GM12878 (cell line): ENCODE results near the gene NEXN.

Experiments
- ATF3 ChIP-seq: IDR thresholded peaks from 2 replicates; pipeline ENCODE4 v1.6.1; 2011; ENCODE audit warnings: low read depth, mild to moderate bottlenecking, low read length, moderate library complexity, borderline replicate concordance; ENCODE audit errors: extremely low read depth
- CEBPZ ChIP-seq: fragments of 150-350 bp; IDR thresholded peaks from 2 replicates; pipeline ENCODE4 v1.6.1; 2016; ENCODE audit warnings: low read depth, low read length
- HCFC1 ChIP-seq: fragments of 150-350 bp; IDR thresholded peaks from 2 replicates; pipeline ENCODE4 v1.6.1; 2014; ENCODE audit warnings: low read length
- NBN ChIP-seq: fragments of 450-650 bp; IDR thresholded peaks from 2 replicates; pipeline ENCODE4 v1.6.1; 2016
- NRF1 ChIP-seq: conservative IDR thresholded peaks from 2 replicates; pipeline ENCODE4 v1.6.1; 2011; ENCODE audit warnings: mild to moderate bottlenecking, low read depth, low read length, improper control_type of control experiment
- POLR2AphosphoS5 ChIP-seq: IDR thresholded peaks from 2 replicates; pipeline ENCODE4 v1.6.1; 2011; ENCODE audit warnings: mild to moderate bottlenecking, low read length, inconsistent platforms
- TCF7 ChIP-seq: IDR thresholded peaks from 2 replicates; pipeline ENCODE4 v1.6.1; 2014; ENCODE audit warnings: antibody characterized with exemption, borderline replicate concordance
- USF2 ChIP-seq: IDR thresholded peaks from 2 replicates; pipeline ENCODE4 v1.6.1; 2011; ENCODE audit warnings: low read depth, low read length, improper control_type of control experiment, borderline replicate concordance
- TF ChIP-seq, protein P1 (sequence below), 3 experiments: IDR thresholded peaks in 2 of 3; conservative IDR thresholded peaks in 1 of 3; 2 replicates each; pipeline ENCODE4 v1.5.1; 2011; ENCODE audit warnings: low read depth in 3 of 3, low read length in 3 of 3, mild to moderate bottlenecking in 3 of 3, control low read depth in 2 of 3, moderate library complexity in 2 of 3, inconsistent platforms in 1 of 3, mixed read lengths in 1 of 3; ENCODE audit not compliant: control insufficient read depth in 2 of 3, insufficient read depth in 1 of 3; ENCODE audit errors: extremely low read depth in 1 of 3
- TF ChIP-seq, protein P2 (sequence below): IDR thresholded peaks from 2 replicates; pipeline ENCODE4 v1.6.1; 2012; ENCODE audit warnings: low read depth, low read length, improper control_type of control experiment

DNA sequence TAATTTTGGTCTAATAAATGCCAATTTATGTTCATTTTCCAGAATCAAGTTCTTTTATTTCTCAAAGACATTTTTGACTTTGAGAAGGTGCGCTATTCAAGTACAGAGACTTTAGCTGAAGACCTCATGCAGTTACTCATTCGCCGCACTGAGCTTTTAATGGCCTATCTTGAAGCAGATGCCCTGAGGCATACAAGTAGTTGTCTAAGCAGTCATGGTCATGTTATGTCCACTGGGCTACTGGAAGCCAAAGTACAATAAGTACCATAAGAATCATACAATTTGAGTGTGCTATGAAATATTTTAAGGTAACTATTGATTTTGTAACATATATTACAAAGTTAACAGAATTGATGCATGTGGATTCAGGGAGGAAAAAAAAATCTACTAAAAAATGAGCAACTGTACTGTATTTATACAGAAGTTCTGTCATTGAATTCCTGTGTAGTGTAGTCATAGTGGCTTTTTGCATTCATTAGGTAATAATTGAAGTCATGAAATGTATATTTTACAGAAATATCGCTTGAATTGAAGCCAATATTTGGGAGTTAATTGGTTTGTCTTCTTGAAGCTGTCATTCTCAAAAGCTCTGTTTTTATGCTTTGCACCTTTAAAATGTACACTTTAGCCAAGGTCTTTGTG lies 13.5 kb upstream of the NEXN start:
- TF ChIP-seq, protein P1, sequence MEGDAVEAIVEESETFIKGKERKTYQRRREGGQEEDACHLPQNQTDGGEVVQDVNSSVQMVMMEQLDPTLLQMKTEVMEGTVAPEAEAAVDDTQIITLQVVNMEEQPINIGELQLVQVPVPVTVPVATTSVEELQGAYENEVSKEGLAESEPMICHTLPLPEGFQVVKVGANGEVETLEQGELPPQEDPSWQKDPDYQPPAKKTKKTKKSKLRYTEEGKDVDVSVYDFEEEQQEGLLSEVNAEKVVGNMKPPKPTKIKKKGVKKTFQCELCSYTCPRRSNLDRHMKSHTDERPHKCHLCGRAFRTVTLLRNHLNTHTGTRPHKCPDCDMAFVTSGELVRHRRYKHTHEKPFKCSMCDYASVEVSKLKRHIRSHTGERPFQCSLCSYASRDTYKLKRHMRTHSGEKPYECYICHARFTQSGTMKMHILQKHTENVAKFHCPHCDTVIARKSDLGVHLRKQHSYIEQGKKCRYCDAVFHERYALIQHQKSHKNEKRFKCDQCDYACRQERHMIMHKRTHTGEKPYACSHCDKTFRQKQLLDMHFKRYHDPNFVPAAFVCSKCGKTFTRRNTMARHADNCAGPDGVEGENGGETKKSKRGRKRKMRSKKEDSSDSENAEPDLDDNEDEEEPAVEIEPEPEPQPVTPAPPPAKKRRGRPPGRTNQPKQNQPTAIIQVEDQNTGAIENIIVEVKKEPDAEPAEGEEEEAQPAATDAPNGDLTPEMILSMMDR (IDR thresholded peaks at IDR 0.05 in 2 of 3, conservative IDR thresholded peaks at IDR 0.05 in 1 of 3; ENCODE audit: control insufficient read depth in 2 of 3, extremely low read depth in 1 of 3, insufficient read depth in 1 of 3, low read depth in 3 of 3, low read length in 3 of 3): no peak
- TF ChIP-seq USF2 (no peak), POLR2AphosphoS5 (no peak), TCF7 (no peak), ATF3 (no peak), HCFC1 (no peak), CEBPZ (no peak), NBN (no peak), NRF1 (no peak)
- TF ChIP-seq, protein P2, sequence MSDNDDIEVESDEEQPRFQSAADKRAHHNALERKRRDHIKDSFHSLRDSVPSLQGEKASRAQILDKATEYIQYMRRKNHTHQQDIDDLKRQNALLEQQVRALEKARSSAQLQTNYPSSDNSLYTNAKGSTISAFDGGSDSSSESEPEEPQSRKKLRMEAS: no peak
